ENCODE measurements around the gene MXRA8.

Gene MXRA8

DNA sequence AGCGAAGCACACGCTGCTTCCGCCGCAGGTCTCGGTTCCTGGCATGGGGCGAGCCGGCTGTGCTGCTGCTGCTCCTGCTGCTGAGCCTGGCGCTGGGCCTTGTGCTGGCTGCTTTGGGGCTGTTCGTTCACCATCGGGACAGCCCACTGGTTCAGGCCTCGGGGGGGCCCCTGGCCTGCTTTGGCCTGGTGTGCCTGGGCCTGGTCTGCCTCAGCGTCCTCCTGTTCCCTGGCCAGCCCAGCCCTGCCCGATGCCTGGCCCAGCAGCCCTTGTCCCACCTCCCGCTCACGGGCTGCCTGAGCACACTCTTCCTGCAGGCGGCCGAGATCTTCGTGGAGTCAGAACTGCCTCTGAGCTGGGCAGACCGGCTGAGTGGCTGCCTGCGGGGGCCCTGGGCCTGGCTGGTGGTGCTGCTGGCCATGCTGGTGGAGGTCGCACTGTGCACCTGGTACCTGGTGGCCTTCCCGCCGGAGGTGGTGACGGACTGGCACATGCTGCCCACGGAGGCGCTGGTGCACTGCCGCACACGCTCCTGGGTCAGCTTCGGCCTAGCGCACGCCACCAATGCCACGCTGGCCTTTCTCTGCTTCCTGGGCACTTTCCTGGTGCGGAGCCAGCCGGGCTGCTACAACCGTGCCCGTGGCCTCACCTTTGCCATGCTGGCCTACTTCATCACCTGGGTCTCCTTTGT is 24.7 kb downstream of the MXRA8 start:
- DNase-seq = no peak

GRCh38 chr1:1332774-1333480 is 25.4 kb downstream of the MXRA8 start:
- DNase-seq = no peak

DNA sequence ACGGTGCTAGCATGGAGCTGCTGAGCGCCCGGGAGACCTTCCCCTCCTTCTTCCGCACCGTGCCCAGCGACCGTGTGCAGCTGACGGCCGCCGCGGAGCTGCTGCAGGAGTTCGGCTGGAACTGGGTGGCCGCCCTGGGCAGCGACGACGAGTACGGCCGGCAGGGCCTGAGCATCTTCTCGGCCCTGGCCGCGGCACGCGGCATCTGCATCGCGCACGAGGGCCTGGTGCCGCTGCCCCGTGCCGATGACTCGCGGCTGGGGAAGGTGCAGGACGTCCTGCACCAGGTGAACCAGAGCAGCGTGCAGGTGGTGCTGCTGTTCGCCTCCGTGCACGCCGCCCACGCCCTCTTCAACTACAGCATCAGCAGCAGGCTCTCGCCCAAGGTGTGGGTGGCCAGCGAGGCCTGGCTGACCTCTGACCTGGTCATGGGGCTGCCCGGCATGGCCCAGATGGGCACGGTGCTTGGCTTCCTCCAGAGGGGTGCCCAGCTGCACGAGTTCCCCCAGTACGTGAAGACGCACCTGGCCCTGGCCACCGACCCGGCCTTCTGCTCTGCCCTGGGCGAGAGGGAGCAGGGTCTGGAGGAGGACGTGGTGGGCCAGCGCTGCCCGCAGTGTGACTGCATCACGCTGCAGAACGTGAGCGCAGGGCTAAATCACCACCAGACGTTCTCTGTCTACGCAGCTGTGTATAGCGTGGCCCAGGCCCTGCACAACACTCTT is 26.2 kb downstream of the MXRA8 start:
- DNase-seq = no peak

DNA sequence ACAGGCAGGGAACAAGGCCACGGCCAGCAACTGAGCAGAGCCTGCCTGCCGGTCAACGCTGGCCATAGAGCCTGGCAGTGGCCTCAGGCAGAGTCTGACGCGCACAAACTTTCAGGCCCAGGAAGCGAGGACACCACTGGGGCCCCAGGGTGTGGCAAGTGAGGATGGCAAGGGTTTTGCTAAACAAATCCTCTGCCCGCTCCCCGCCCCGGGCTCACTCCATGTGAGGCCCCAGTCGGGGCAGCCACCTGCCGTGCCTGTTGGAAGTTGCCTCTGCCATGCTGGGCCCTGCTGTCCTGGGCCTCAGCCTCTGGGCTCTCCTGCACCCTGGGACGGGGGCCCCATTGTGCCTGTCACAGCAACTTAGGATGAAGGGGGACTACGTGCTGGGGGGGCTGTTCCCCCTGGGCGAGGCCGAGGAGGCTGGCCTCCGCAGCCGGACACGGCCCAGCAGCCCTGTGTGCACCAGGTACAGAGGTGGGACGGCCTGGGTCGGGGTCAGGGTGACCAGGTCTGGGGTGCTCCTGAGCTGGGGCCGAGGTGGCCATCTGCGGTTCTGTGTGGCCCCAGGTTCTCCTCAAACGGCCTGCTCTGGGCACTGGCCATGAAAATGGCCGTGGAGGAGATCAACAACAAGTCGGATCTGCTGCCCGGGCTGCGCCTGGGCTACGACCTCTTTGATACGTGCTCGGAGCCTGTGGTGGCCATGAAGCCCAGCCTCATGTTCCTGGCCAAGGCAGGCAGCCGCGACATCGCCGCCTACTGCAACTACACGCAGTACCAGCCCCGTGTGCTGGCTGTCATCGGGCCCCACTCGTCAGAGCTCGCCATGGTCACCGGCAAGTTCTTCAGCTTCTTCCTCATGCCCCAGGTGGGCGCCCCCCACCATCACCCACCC is 27.0 kb downstream of the MXRA8 start, which contains the start of gene TAS1R3:
TSS of gene TAS1R3 (plus strand) at position 213 of the 898 bp plus-strand sequence. CDS start at position 279, 66 bp downstream.
- DNase-seq = no peak

- no peak for DNase-seq
Observed at GRCh38 chr1:1330366-1331067, 27.8 kb downstream of the MXRA8 start.

- no peak for DNase-seq
Observed at GRCh38 chr1:1329304-1330210, 28.8 kb downstream of the MXRA8 start.

DNA sequence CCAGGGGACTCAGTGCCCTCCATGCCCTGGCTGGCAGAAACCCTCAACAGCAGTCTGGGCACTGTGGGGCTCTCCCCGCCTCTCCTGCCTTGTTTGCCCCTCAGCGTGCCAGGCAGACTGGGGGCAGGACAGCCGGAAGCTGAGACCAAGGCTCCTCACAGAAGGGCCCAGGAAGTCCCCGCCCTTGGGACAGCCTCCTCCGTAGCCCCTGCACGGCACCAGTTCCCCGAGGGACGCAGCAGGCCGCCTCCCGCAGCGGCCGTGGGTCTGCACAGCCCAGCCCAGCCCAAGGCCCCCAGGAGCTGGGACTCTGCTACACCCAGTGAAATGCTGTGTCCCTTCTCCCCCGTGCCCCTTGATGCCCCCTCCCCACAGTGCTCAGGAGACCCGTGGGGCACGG is 30.1 kb downstream of the MXRA8 start:
- no peak for DNase-seq

DNA sequence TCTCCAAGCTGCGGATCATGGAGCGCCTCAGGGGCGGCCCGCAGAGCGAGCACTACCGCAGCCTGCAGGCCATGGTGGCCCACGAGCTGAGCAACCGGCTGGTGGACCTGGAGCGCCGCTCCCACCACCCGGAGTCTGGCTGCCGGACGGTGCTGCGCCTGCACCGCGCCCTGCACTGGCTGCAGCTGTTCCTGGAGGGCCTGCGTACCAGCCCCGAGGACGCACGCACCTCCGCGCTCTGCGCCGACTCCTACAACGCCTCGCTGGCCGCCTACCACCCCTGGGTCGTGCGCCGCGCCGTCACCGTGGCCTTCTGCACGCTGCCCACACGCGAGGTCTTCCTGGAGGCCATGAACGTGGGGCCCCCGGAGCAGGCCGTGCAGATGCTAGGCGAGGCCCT is 31.1 kb downstream of the MXRA8 start:
- no peak for DNase-seq

DNA sequence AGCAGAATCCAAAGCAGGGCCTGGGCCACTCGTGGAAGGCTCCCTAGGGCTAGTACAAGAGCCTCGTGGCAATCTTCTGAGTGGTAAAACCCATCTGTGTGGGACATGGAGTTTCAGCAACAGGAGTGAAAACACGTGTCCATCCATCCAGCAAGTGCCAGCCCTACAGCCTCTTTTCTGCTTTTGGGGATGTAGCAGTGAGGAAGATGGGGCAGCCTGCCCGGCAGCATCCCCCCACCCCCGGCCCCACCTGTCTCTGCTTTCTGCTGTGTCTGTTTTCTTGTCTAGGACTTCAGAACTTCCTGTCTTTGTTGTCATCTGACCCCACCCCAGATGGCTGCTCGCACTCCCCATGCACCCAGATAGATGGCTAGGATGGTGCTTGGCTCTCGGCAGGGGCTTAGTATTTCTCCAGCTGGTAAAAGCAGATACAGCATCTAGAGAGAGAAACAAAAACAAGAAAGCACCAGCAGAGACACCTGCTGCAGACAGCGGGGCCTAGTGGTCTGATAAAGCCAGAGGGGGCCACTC is 32.2 kb downstream of the MXRA8 start:
- no peak for DNase-seq

DNA sequence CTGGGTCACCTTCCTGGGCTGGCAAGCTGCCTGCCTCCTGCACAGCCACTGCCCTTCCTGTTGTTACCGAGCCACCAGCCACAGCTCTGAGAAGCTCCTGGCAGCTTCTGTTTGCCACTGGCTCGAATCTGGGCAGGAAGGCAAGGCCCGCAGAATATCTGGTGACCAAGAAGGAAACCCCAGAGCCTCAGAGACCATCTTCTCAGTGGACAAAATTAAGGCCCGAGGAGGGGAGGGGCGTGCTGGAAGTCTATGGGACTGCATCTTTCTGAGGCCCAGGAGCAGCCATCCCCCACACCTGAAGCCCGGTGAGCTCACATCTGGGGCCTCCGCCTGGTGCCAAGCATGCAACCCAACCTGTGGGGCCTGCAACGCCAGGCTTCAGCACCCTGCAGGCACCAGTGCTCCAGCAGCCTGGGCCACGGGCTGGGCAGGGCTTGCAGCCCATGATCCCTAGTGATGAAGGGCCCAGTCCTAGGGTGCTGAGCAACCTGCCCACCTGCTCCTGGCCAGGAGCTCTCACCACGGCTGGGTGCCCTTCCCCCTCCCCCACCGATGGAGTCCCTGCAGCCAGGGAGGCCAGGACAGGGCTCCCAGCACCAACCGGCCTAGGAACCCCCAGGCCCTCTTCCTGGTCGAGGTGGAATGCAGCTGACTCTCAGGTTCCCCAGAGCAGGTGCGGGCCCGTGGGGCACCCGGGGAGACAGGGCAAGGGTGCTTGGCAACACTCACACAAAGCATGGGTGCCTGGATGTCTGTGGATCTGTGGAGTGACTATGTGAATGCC is 32.9 kb downstream of the MXRA8 start:
- DNase-seq = no peak

DNA sequence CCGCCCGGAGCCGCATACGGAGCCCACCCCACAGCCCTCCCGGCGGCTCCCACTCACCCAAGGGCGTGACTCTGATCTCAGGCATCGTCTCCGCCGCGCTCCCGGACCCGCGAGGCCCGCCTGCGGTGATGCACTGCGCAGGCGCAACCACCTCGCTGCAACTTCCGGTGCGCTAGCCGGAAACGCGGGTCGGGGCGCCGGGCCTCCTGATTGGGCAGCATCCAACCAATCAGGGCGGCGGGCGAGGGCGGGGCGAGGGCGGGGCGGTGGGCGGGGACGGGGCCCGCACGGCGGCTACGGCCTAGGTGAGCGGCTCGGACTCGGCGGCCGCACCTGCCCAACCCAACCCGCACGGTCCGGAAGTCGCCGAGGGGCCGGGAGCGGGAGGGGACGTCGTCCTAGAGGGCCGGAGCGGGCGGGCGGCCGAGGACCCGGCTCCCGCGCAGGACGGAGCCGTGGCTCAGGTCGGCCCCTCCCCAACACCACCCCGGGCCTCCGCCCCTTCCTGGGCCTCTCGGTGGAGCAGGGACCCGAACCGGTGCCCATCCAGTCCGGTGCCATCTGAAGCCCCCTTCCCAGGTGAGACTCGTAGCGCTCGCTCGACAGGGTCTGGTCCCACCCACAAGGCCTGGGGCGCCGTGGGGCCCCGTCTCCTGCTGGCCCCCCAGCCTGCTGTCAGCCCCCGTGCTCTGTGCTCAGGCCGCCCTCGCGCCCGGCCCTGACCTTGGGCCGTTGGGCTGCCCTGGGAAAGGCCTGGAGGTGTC is 33.6 kb downstream of the MXRA8 start, which contains the start of the genes CPTP and INTS11:
TSS of gene CPTP (plus strand) at position 279 of the 764 bp plus-strand sequence. CDS start 2,109 bp downstream, outside the sequence.
TSS of gene INTS11 (minus strand) at position 137 of the 764 bp plus-strand sequence. CDS start at position 85, 52 bp downstream.
- DNase-seq = peak; percentile 95

DNA sequence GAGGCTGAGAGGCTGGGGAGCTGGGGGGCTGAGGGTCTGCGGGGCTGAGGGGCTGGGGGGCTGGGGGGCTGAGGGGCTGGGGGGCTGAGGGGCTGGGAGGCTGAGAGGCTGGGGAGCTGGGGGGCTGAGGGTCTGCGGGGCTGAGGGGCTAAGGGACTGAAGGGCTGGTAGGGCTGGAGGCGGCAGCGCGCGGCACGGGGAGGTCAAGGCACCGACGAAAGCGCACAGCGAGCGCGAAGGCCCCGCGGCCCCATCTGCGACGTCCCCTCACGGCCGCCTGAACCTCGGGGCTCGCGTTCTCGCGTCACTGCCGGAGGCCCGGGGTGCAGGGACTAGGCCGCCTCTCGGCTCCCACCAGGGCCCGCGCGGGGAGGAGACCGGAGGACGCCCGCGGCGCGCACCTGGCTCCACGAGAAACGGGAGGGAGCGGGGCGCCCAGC is 34.3 kb downstream of the MXRA8 start:
- no peak for DNase-seq

DNA sequence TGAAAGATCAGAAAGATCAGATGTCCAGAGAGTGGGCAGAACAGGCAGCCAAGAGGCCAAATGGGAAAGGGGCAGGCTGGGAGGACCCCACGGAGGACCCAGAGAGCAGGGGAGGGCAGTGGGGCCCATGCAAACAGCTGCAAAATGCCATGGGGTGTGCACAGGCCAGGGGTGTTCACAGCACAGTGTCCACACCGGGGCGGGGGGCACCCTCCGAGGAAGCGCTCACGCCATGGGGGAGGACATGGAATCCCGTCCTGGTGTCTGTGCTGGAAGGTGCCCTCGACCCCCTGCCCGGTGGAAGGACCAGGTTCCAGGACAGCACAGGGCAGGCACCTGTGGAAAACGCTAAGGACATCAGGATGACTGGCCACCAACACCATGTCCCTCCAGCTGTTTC is 35.4 kb downstream of the MXRA8 start:
- DNase-seq = no peak

DNA sequence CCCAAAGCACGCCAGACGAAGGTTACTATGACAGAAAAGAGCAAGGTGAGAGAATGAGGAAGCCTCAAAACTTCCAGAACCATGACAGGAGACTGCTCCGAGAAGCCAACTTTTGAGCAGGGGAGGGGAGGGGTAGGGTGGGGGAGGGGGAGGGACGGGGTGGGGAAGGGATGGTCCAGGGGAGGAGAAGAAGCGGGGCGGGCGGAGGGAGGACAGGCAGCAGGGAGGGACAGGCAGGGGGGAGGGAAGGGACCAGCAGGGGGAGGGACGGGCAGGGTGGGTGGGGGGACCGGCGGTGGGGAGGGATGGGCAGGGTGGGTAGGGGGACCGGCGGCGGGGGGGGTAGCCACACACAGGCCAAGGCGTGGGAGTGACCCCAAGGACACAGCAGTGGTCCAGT is 35.9 kb downstream of the MXRA8 start:
- no peak for DNase-seq

GRCh38 chr1:1321477-1321876 is 36.9 kb downstream of the MXRA8 start:
- DNase-seq = no peak

GRCh38 chr1:1320666-1321448 is 37.5 kb downstream of the MXRA8 start:
- DNase-seq = no peak

DNA sequence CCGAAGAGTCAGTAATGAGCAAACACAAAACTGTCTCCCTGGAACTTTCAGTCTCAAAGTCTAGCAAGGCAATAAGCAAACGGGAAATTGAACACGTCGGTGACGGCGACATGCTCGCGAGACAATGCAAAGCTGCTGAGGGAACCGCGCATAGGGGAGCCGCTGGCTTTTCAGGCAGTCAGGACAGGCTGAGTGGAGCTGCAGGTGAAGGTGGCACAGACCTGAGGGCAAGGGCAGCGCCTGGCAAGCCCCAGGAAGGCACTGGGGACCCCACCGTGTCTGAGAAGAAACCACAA is 38.8 kb downstream of the MXRA8 start:
- no peak for DNase-seq
